CD4-positive, alpha-beta T cell (primary cell): Measurements from ENCODE around the gene ZNF536. TPM values are rescaled to one million over a fixed set of nuclear protein-coding genes. Genes with fewer than 3 reads are reported as not detected.

Source experiments
- ATAC-seq: fragments of 200-7000 bp; cut with Tn5 transposase; one replicate; pipeline ENCODE4 v1.10.0; 2022; ENCODE audit warnings: mild to moderate bottlenecking; ENCODE audit not compliant: poor library complexity
- CTCF ChIA-PET: fragments of 350-600 bp; sonication (Branson Sonifier 250); formaldehyde crosslinking; loops from one replicate; lab custom pipeline; 2021; ENCODE audit warnings: antibody characterized with exemption, inconsistent platforms; lab: Charles Lee
- POLR2A ChIA-PET: fragments of 350-600 bp; sonication (Branson Sonifier 250); formaldehyde crosslinking; loops from one replicate; lab custom pipeline; 2021; ENCODE audit warnings: antibody characterized with exemption, inconsistent platforms; lab: Charles Lee
- DNase-seq, 14 experiments: peaks; one replicate each; pipeline ENCODE4 v3.0.0-alpha.2; 2013 to 2020; ENCODE audit warnings: mixed read lengths in 2 of 14
- H3K27ac ChIP-seq, 2 donors: one replicate each; pipeline versions ENCODE4 v1.5.1 to v1.7.0; 2013; ENCODE audit warnings: low read length in 2 of 2, low read depth in 1 of 2, mild to moderate bottlenecking in 1 of 2
- H3K27me3 ChIP-seq, 2 experiments: 1 replicate in 1 of 2; 2 replicates in 1 of 2; pipeline versions ENCODE4 v1.6.1 to v1.7.0; 2013; ENCODE audit warnings: low read length in 2 of 2, control low read depth in 1 of 2, mild to moderate bottlenecking in 1 of 2, moderate library complexity in 1 of 2; ENCODE audit not compliant: insufficient read depth in 2 of 2, control insufficient read depth in 1 of 2
- H3K36me3 ChIP-seq: one replicate; pipeline ENCODE4 v1.6.1; 2013; ENCODE audit warnings: low read length, control low read depth; ENCODE audit not compliant: insufficient read depth
- H3K4me1 ChIP-seq: one replicate; pipeline ENCODE4 v1.6.1; 2013; ENCODE audit warnings: low read length, control low read depth; ENCODE audit not compliant: insufficient read depth
- H3K4me3 ChIP-seq: one replicate; pipeline ENCODE4 v1.5.1; 2013; ENCODE audit warnings: mild to moderate bottlenecking, low read length, moderate library complexity
- H3K9me3 ChIP-seq, 2 experiments: 1 replicate in 1 of 2; 2 replicates in 1 of 2; pipeline versions ENCODE4 v1.6.1 to v1.7.0; 2013; ENCODE audit warnings: low read length in 2 of 2, mild to moderate bottlenecking in 2 of 2, control low read depth in 1 of 2, moderate library complexity in 1 of 2; ENCODE audit not compliant: control insufficient read depth in 1 of 2, insufficient read depth in 1 of 2
- H3K27ac Mint-ChIP-seq: one replicate; pipeline ENCODE4 v1.8.0; 2020; ENCODE audit warnings: mixed read lengths
- H3K27me3 Mint-ChIP-seq: one replicate; pipeline ENCODE4 v1.8.0; 2021; ENCODE audit warnings: mixed read lengths
- H3K36me3 Mint-ChIP-seq: one replicate; pipeline ENCODE4 v1.8.0; 2021; ENCODE audit warnings: low read depth, mixed read lengths
- H3K4me1 Mint-ChIP-seq: one replicate; pipeline ENCODE4 v1.8.0; 2021; ENCODE audit warnings: low read depth, mixed read lengths
- H3K4me3 Mint-ChIP-seq: one replicate; pipeline ENCODE4 v1.8.0; 2020; ENCODE audit warnings: mild to moderate bottlenecking, mixed read lengths
- H3K9me3 Mint-ChIP-seq: one replicate; pipeline ENCODE4 v1.8.0; 2020; ENCODE audit warnings: mixed read lengths
- CTCF ChIP-seq: fragments of 200-600 bp; IDR thresholded peaks from one replicate; pipeline ENCODE4 v1.8.0; 2022; ENCODE audit warnings: antibody characterized with exemption, mild to moderate bottlenecking
- intact Hi-C, 2 experiments: fragments of 100-400 bp; cut with DNase I in 1 of 2; cut with micrococcal nuclease in 1 of 2; formaldehyde crosslinking; loops; one replicate each; pipeline versions ENCODE4 v1.15.1 to v1.9.0; 2023 to 2025; cut with DNase I, micrococcal nuclease
- total RNA-seq, 174 experiments: library from RNA in 2 of 174; stranded (reverse) in 2 of 174; gene quantifications; one replicate each; pipeline ENCODE4 v1.2.3 and lab custom pipeline; 2021 to 2026

Gene ZNF536
- total RNA-seq, 2 experiments from 2014 or later, result not detected

GRCh38 chr19:30366282-30366681, 5.9 kb upstream of the ZNF536 start:
- ATAC-seq, result no peak
- Mint-ChIP-seq H3K9me3 (no peaks in the 10 kb centered on the region), H3K27ac (no peak overlapping the region), H3K27me3 (peaks cover 23% of the 10 kb centered on the region), H3K36me3 (no peaks in the 10 kb centered on the region), H3K4me3 (no peak overlapping the region), H3K4me1 (no peaks in the 10 kb centered on the region)
- H3K4me1 ChIP-seq, result no peaks in the 10 kb centered on the region
- intact Hi-C loops, result no loop called here
- H3K27me3 ChIP-seq, result peaks cover 0 to 9% of the 10 kb centered on the region in 2 experiments
- no peak overlapping the region for H3K27ac ChIP-seq
- peaks cover 0 to 3% of the 10 kb centered on the region in 2 experiments for H3K9me3 ChIP-seq
- no peak for TF ChIP-seq CTCF
- ChIA-PET POLR2A (no interaction called here), CTCF (no interaction called here)
- H3K36me3 ChIP-seq, result no peaks in the 10 kb centered on the region
- no peak overlapping the region for H3K4me3 ChIP-seq
- DNase-seq, result no peak

GRCh38 chr19:30367006-30367405, 5.2 kb upstream of the ZNF536 start:
- peaks cover 0 to 3% of the 10 kb centered on the region in 2 experiments for H3K9me3 ChIP-seq
- no peak overlapping the region for H3K27ac ChIP-seq
- DNase-seq (no peak), ATAC-seq (no peak)
- H3K27me3 Mint-ChIP-seq, result peaks cover 28% of the 10 kb centered on the region
- H3K27me3 ChIP-seq, result peaks cover 0 to 7% of the 10 kb centered on the region in 2 experiments
- H3K36me3 ChIP-seq, result no peaks in the 10 kb centered on the region
- TF ChIP-seq CTCF, result no peak
- H3K27ac Mint-ChIP-seq, result no peak overlapping the region
- POLR2A ChIA-PET, result no interaction called here
- no peaks in the 10 kb centered on the region for H3K4me1 ChIP-seq
- H3K9me3 Mint-ChIP-seq, result no peaks in the 10 kb centered on the region
- CTCF ChIA-PET, result no interaction called here
- H3K4me3 Mint-ChIP-seq, result no peak overlapping the region
- no peak overlapping the region for H3K4me3 ChIP-seq
- no peaks in the 10 kb centered on the region for H3K4me1 Mint-ChIP-seq
- intact Hi-C loops, result no loop called here
- no peaks in the 10 kb centered on the region for H3K36me3 Mint-ChIP-seq

- CTCF ChIA-PET, result no interaction called here
- TF ChIP-seq CTCF, result no peak
- Mint-ChIP-seq H3K4me1 (no peaks in the 10 kb centered on the region), H3K27me3 (peaks cover 30% of the 10 kb centered on the region), H3K9me3 (no peaks in the 10 kb centered on the region), H3K27ac (no peak overlapping the region), H3K4me3 (no peak overlapping the region), H3K36me3 (no peaks in the 10 kb centered on the region)
- H3K4me3 ChIP-seq, result no peak overlapping the region
- H3K27ac ChIP-seq, result no peak overlapping the region
- H3K27me3 ChIP-seq, result peaks cover 0 to 4% of the 10 kb centered on the region in 2 experiments
- ATAC-seq, result no peak
- no peaks in the 10 kb centered on the region for H3K36me3 ChIP-seq
- peaks cover 0 to 3% of the 10 kb centered on the region in 2 experiments for H3K9me3 ChIP-seq
- DNase-seq, result no peak
- POLR2A ChIA-PET, result no interaction called here
- no peaks in the 10 kb centered on the region for H3K4me1 ChIP-seq
- intact Hi-C loops, result no loop called here
These were observed 4.8 kb upstream of the ZNF536 start for GRCh38 chr19:30367421-30367820.
